Measurements from ENCODE around the gene CPLANE1. TPM values are rescaled to one million over a fixed set of nuclear protein-coding genes. Genes with fewer than 3 reads are reported as not detected.
A peak's percentile ranks its signal among the peaks of the same experiment; 100 is the strongest.

CPLANE1 gene
- total RNA-seq (2012; rRNA removed) (17.9 and 19.7 TPM in 2 replicates), polyA plus RNA-seq (2012; rRNA removed) (3.5 and 4.4 TPM in 2 replicates), Bru-seq, nascent RNA (percentile 80 among the genes with signal in this experiment), BruChase-seq, experiment 1, labeled RNA remaining after a 6-hour chase (percentile 82 among the genes with signal in this experiment), BruChase-seq, experiment 2, labeled RNA remaining after a 2-hour chase (percentile 84 among the genes with signal in this experiment)
- polyA plus RNA-seq (2012; cell fraction: cytosol; rRNA removed), result 0.68 and 0.71 TPM in 2 replicates
- polyA plus RNA-seq (2012; cell fraction: nucleus; rRNA removed; ENCODE audit: low replicate concordance), result 1.4 and 12.0 TPM in 2 replicates
- long read RNA-seq, partial matches to known transcripts, result 0 of 5 reads
- long read RNA-seq, other reads (novel, unspliced or antisense), result 5 of 5 reads

- Histone ChIP-seq H3K36me3 (ENCODE audit: control insufficient read depth, insufficient read depth, low read length) (peaks cover 2% of the 10 kb centered on the region; the same call in 1 of the 2 replicates), H3K4ac (ENCODE audit: low read depth, low read length) (peak within 1 kb of the TSS; percentile 95), H3K18ac (ENCODE audit: low read depth, low read length) (peak within 1 kb of the TSS; percentile 48), H4K5ac (ENCODE audit: low read depth, low read length) (peak within 1 kb of the TSS; percentile 89), H3K4me1 (ENCODE audit: control insufficient read depth, insufficient read depth, low read length) (peaks cover 5% of the 10 kb centered on the region), H3K27ac (ENCODE audit: insufficient read depth, low read length) (peak within 1 kb of the TSS; percentile 82), H3K56ac (ENCODE audit: extremely low read depth, insufficient read depth, low read length) (peak within 1 kb of the TSS; percentile 80), H2AFZ (replicated peaks; ENCODE audit: low read length, poor library complexity) (peak within 1 kb of the TSS; percentile 97), H3K9me1 (ENCODE audit: insufficient read depth, low read length) (peaks cover 12% of the 10 kb centered on the region), H2BK5ac (ENCODE audit: low read depth, low read length, poor library complexity, severe bottlenecking) (peak within 1 kb of the TSS; percentile 42), H4K91ac (ENCODE audit: insufficient read depth, low read depth, low read length) (peak within 1 kb of the TSS; percentile 75), H2AK5ac (ENCODE audit: low read depth, low read length) (peak within 1 kb of the TSS; percentile 80), H3K27me3 (ENCODE audit: control insufficient read depth, insufficient read depth, low read length) (no peaks in the 10 kb centered on the region), H2BK20ac (ENCODE audit: low read depth, low read length) (no peak within 1 kb of the TSS), H2AK9ac (replicated peaks; ENCODE audit: low read depth, low read length, poor library complexity) (peak within 1 kb of the TSS; percentile 97), H3K9me3 (ENCODE audit: control insufficient read depth, insufficient read depth, low read length) (no peaks in the 10 kb centered on the region), H3K14ac (replicated peaks; ENCODE audit: low read depth, low read length) (peak within 1 kb of the TSS; percentile 90), H4K20me1 (ENCODE audit: insufficient read depth, low read length) (no peaks in the 10 kb centered on the region; the same call in 1 of the 2 replicates), H3K23ac (ENCODE audit: low read depth, low read length) (peak within 1 kb of the TSS; percentile 75), H3K9ac (ENCODE audit: low read depth, low read length) (peak within 1 kb of the TSS; percentile 89), H2BK120ac (ENCODE audit: low read depth, low read length) (peak within 1 kb of the TSS; percentile 68), H4K8ac (ENCODE audit: low read depth in 2 of 2, low read length in 2 of 2) (peak within 1 kb of the TSS; percentile 95 to 98), H3K4me2 (ENCODE audit: low read depth, low read length) (peak within 1 kb of the TSS; percentile 90), H2BK15ac (ENCODE audit: low read depth, low read length) (no peak within 1 kb of the TSS; the same call in 2 of the 3 replicates), H3K79me1 (ENCODE audit: low read depth in 1 of 2, low read length in 2 of 2) (peaks cover 11 to 36% of the 10 kb centered on the region in 2 experiments), H3K4me3 (ENCODE audit: insufficient read depth, low read depth, low read length) (peak within 1 kb of the TSS; percentile 83)
- in situ Hi-C loops (cut with MboI; ENCODE audit: low sequenced_read_pairs), result no loop called here
- intact Hi-C loops (cut with micrococcal nuclease), result no loop called here
- CTCF ChIA-PET, result interaction anchor here (0.6 kb wide), 1 partner anchor 115 kb away, joined by 3 read pairs; no protein-coding TSS in a partner anchor
- DNase-seq (peak; percentile 74), ATAC-seq (ENCODE audit: low read depth) (peak; percentile 97)
- dilution Hi-C loops (cut with HindIII; ENCODE audit: low sequenced_read_pairs, unreplicated experiment), result no loop called here
- POLR2A ChIA-PET (ENCODE audit: unreplicated experiment), result interaction anchor here (0.5 to 0.8 kb wide), 3 partner anchors 15 to 60 kb away, joined by 3 to 17 read pairs (median 3); no protein-coding TSS in a partner anchor
- 2% methylated on average over 38 of the region's 88 CpGs; no CpG with 5 or more reads in 1 of the 2 experiments for WGBS, 2 experiments (ENCODE audit: extremely low coverage in 2 of 2, insufficient read length in 1 of 2)
- BruUV-seq (replicated peaks), result TSS peak; percentile 58
- TF ChIP-seq RFX5 (IDR thresholded peaks at IDR 0.05; ENCODE audit: low read depth, low read length) (no peak), MAFK (IDR thresholded peaks at IDR 0.05; ENCODE audit: low read depth, low read length) (no peak), MXI1 (IDR thresholded peaks at IDR 0.05; ENCODE audit: borderline replicate concordance, low read depth, low read length) (peak; percentile 34; the same call in 1 of the 2 replicates), USF2 (IDR thresholded peaks at IDR 0.05; ENCODE audit: low read depth, low read length) (no peak), ELK1 (IDR thresholded peaks at IDR 0.05; ENCODE audit: borderline replicate concordance, low read depth, low read length) (no peak), CTCF (conservative IDR thresholded peaks at IDR 0.05; ENCODE audit: low read depth, low read length) (no peak), RAD21 (IDR thresholded peaks at IDR 0.05; ENCODE audit: low read length) (no peak), CEBPB (IDR thresholded peaks at IDR 0.05; ENCODE audit: low read depth, low read length) (no peak), RCOR1 (IDR thresholded peaks at IDR 0.05; ENCODE audit: insufficient replicate concordance, low read length) (no peak), MAZ (IDR thresholded peaks at IDR 0.05; ENCODE audit: borderline replicate concordance, low read depth, low read length) (peak; percentile 72; the same call in 1 of the 2 replicates)
Observed at GRCh38 chr5:37248970-37249814, at the start of gene CPLANE1. Gene CPLANE1 (minus strand): TSS chr5:37249376. CDS start chr5:37247698, 1,678 bp downstream.
